Measurements from ENCODE around the gene LRRIQ3. TPM values are rescaled to one million over a fixed set of nuclear protein-coding genes. Genes with fewer than 3 reads are reported as not detected.

LRRIQ3 gene
- total RNA-seq, 1 donor from 2014 or later = not detected

DNA sequence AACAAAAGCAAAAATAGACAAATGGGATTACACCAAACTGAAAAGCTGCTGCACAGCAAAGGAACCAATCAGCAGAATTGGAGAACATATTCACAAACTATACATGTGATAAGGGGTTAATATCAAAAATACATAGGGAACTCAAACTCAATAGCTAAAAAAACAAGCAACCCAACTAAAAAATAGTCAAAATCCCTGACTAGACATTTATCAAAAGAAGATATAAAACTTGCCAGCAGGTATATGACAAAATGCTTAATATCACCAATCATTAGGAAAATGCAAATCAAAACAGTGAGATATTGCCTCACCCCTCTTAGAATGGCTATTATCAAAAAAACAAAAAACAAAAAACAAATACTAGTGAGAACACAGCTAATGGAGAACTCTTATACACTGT lies 140.3 kb downstream of the LRRIQ3 start:
- TF ChIP-seq, protein P1, sequence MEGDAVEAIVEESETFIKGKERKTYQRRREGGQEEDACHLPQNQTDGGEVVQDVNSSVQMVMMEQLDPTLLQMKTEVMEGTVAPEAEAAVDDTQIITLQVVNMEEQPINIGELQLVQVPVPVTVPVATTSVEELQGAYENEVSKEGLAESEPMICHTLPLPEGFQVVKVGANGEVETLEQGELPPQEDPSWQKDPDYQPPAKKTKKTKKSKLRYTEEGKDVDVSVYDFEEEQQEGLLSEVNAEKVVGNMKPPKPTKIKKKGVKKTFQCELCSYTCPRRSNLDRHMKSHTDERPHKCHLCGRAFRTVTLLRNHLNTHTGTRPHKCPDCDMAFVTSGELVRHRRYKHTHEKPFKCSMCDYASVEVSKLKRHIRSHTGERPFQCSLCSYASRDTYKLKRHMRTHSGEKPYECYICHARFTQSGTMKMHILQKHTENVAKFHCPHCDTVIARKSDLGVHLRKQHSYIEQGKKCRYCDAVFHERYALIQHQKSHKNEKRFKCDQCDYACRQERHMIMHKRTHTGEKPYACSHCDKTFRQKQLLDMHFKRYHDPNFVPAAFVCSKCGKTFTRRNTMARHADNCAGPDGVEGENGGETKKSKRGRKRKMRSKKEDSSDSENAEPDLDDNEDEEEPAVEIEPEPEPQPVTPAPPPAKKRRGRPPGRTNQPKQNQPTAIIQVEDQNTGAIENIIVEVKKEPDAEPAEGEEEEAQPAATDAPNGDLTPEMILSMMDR (IDR thresholded peaks at IDR 0.05) = no peak
- DNase-seq (ENCODE audit: low spot score) = no peak
- Mint-ChIP-seq H3K27ac (ENCODE audit: unreplicated experiment) (no peak overlapping the region), H3K36me3 (ENCODE audit: low read depth) (no peaks in the 10 kb centered on the region), H3K9me3 (ENCODE audit: low read depth) (peaks cover 2% of the 10 kb centered on the region), H3K4me1 (ENCODE audit: low read depth) (no peaks in the 10 kb centered on the region), H3K4me3 (ENCODE audit: unreplicated experiment) (no peak overlapping the region), H3K27me3 (ENCODE audit: low read depth) (no peaks in the 10 kb centered on the region)

GRCh38 chr1:74053407-74053806 lies 144.6 kb downstream of the LRRIQ3 start:
- Mint-ChIP-seq H3K4me3 (ENCODE audit: unreplicated experiment) (no peak overlapping the region), H3K27me3 (ENCODE audit: low read depth) (peaks cover 2% of the 10 kb centered on the region), H3K9me3 (ENCODE audit: low read depth) (no peaks in the 10 kb centered on the region), H3K27ac (ENCODE audit: unreplicated experiment) (no peak overlapping the region), H3K4me1 (ENCODE audit: low read depth) (no peaks in the 10 kb centered on the region), H3K36me3 (ENCODE audit: low read depth) (no peaks in the 10 kb centered on the region)
- no peak for DNase-seq (ENCODE audit: low spot score)
- TF ChIP-seq, protein P1 (IDR thresholded peaks at IDR 0.05) = no peak

DNA sequence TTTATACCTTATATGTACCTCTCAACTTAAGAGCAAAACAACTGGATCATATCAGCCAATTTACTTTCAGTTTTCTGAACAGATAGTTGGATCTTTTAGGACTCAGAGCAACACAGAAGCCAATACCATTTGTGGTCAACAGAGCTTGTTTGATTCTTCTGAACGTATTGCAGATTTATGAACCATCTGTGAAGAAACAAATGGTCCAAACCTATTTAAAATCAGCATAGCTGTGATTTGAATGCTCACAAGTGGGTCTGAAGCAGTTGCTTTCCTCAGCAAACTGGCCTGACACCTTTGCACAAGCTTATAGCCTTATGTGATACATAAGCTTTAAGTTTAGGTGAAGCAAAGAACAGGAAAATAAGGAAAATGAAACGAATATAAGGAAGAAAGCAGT lies 147.6 kb downstream of the LRRIQ3 start:
- Mint-ChIP-seq H3K27ac (ENCODE audit: unreplicated experiment) (no peak overlapping the region), H3K4me3 (ENCODE audit: unreplicated experiment) (no peak overlapping the region), H3K4me1 (ENCODE audit: low read depth) (no peaks in the 10 kb centered on the region), H3K36me3 (ENCODE audit: low read depth) (no peaks in the 10 kb centered on the region), H3K27me3 (ENCODE audit: low read depth) (peaks cover 2% of the 10 kb centered on the region), H3K9me3 (ENCODE audit: low read depth) (peaks cover 13% of the 10 kb centered on the region)
- DNase-seq (ENCODE audit: low spot score) = no peak
- TF ChIP-seq, protein P1 (IDR thresholded peaks at IDR 0.05) = no peak

- TF ChIP-seq, protein P1 (IDR thresholded peaks at IDR 0.05) = no peak
- Mint-ChIP-seq H3K4me3 (ENCODE audit: unreplicated experiment) (no peak overlapping the region), H3K36me3 (ENCODE audit: low read depth) (no peaks in the 10 kb centered on the region), H3K27ac (ENCODE audit: unreplicated experiment) (no peak overlapping the region), H3K4me1 (ENCODE audit: low read depth) (no peaks in the 10 kb centered on the region), H3K27me3 (ENCODE audit: low read depth) (no peaks in the 10 kb centered on the region), H3K9me3 (ENCODE audit: low read depth) (peaks cover 30% of the 10 kb centered on the region)
- no peak for DNase-seq (ENCODE audit: low spot score)
These were observed 159.9 kb downstream of the LRRIQ3 start for GRCh38 chr1:74038042-74038441.

DNA sequence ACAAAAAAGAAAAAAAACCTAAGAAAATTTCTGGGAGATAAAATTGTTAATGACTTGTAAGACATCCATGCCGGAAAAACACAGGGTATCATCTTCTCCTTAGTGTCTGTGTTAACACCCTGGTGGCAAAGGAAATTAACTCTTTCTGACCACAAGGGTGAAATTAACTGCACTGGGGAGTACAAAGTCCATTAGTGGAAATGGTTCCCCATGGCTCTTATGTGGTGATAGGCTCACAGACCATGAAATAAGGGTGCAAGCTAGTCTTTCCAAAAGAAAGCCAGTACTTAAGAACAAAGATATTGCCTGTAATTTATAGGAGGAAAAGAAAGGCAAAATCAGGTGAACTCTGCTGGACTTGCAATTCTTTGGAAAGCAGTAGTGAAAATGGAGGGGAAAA lies 185.4 kb downstream of the LRRIQ3 start:
- TF ChIP-seq, protein P1 (IDR thresholded peaks at IDR 0.05) = no peak
- Mint-ChIP-seq H3K27ac (ENCODE audit: unreplicated experiment) (no peak overlapping the region), H3K9me3 (ENCODE audit: low read depth) (no peaks in the 10 kb centered on the region), H3K4me3 (ENCODE audit: unreplicated experiment) (no peak overlapping the region), H3K36me3 (ENCODE audit: low read depth) (no peaks in the 10 kb centered on the region), H3K4me1 (ENCODE audit: low read depth) (no peaks in the 10 kb centered on the region), H3K27me3 (ENCODE audit: low read depth) (peaks cover 6% of the 10 kb centered on the region)
- DNase-seq (ENCODE audit: low spot score) = no peak

Measured in chondrocyte (in vitro differentiated cells).